RWPE2 (cell line): ENCODE measurements around the gene CAPN8.

Source experiments
- ATAC-seq: fragments of 200-7000 bp; cut with Tn5 transposase; 3 replicates; pipeline ENCODE4 v1.9.1; 2021; ENCODE audit warnings: low read depth
- DNase-seq: peaks from one replicate; pipeline ENCODE4 v3.0.0-alpha.2; 2020; ENCODE audit warnings: low spot score
- H3K27ac ChIP-seq: fragments of 450-650 bp; 2 replicates; pipeline ENCODE4 v1.5.1; 2017; ENCODE audit warnings: mild to moderate bottlenecking; ENCODE audit not compliant: poor library complexity, severe bottlenecking
- H3K27me3 ChIP-seq: fragments of 250-450 bp; sonication (Bioruptor Pico); 2 replicates; pipeline ENCODE4 v1.5.1; 2021; ENCODE audit warnings: mild to moderate bottlenecking, moderate library complexity; ENCODE audit not compliant: insufficient read depth, poor library complexity, severe bottlenecking
- H3K36me3 ChIP-seq: fragments of 250-450 bp; sonication (Bioruptor Pico); 2 replicates; pipeline ENCODE4 v1.5.1; 2020; ENCODE audit warnings: low read depth, mild to moderate bottlenecking, moderate library complexity
- H3K4me1 ChIP-seq: fragments of 250-450 bp; sonication (Bioruptor Pico); 2 replicates; pipeline ENCODE4 v1.5.1; 2021; ENCODE audit warnings: mild to moderate bottlenecking, moderate library complexity; ENCODE audit not compliant: insufficient read depth, poor library complexity, severe bottlenecking
- H3K4me3 ChIP-seq: fragments of 250-450 bp; sonication (Bioruptor Pico); 2 replicates; pipeline ENCODE4 v1.5.1; 2021; ENCODE audit warnings: mild to moderate bottlenecking, moderate library complexity; ENCODE audit not compliant: severe bottlenecking
- H3K9me3 ChIP-seq: fragments of 250-450 bp; sonication (Bioruptor Pico); 2 replicates; pipeline ENCODE4 v1.5.1; 2021; ENCODE audit warnings: mild to moderate bottlenecking, moderate library complexity; ENCODE audit not compliant: severe bottlenecking
- TF ChIP-seq, protein P1 (sequence below): fragments of 450-650 bp; IDR thresholded peaks from one replicate; pipeline ENCODE4 v1.5.1; 2017; ENCODE audit warnings: mild to moderate bottlenecking, moderate library complexity; ENCODE audit not compliant: poor library complexity, severe bottlenecking

Gene CAPN8

DNA sequence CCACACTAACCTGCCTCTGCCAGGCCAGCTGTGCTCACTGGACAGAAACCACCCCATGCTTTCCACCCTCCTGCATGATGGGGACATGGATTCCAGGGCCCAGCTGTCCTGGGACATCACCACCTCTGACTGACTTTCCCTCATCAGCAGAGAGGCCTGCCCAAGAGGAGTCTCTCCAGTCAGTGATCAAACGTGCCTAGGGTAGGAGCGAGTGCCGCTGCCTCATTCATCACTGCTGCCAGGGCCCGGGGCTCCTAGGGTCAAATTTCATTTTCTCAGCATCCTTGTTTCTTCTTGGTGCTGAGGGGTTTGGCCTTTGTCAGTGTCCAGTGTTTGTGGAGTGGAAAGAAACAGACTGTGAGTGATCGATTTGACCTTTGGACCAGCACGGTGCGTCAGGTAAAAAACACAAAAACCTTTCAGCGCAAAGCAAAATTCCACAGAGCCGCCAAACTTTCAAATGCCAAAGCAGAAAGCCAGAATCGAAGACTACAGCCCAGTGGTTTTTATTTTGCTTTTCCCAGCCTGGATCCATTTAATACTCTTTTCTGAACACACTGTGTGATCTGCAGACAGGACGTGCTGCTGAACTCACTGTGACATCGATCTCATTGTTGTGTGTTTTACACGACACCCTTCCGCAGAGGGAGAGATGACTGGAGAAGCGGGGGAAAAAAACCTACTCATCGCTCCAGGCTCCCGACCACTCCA, 43.2 kb downstream of the CAPN8 start:
- ATAC-seq, result no peak
- Histone ChIP-seq H3K4me3 (no peak overlapping the region), H3K36me3 (no peaks in the 10 kb centered on the region), H3K27ac (no peak overlapping the region), H3K4me1 (no peaks in the 10 kb centered on the region), H3K27me3 (no peaks in the 10 kb centered on the region), H3K9me3 (no peaks in the 10 kb centered on the region)
- TF ChIP-seq, protein P1, sequence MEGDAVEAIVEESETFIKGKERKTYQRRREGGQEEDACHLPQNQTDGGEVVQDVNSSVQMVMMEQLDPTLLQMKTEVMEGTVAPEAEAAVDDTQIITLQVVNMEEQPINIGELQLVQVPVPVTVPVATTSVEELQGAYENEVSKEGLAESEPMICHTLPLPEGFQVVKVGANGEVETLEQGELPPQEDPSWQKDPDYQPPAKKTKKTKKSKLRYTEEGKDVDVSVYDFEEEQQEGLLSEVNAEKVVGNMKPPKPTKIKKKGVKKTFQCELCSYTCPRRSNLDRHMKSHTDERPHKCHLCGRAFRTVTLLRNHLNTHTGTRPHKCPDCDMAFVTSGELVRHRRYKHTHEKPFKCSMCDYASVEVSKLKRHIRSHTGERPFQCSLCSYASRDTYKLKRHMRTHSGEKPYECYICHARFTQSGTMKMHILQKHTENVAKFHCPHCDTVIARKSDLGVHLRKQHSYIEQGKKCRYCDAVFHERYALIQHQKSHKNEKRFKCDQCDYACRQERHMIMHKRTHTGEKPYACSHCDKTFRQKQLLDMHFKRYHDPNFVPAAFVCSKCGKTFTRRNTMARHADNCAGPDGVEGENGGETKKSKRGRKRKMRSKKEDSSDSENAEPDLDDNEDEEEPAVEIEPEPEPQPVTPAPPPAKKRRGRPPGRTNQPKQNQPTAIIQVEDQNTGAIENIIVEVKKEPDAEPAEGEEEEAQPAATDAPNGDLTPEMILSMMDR, result no peak
- DNase-seq, result no peak

DNA sequence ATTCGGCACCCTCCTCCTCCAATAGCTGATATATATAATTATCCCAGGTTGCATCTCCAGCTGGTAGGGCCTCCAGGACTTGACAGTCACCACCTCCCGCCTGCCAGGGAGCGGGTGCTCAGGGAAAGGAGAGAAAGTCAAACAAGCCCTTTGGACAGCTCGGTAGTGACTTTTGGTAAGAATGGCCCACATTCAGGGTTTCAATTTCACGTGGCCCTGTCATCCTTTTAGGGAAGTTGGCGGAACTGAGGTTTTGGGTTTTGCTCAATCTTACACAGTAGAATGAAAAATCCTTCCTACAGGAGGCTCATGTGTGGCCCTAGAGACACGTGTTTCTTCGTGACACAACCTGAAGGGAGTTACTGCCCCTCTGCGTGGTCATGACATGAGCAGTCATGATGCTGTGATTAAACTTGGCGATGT, 44.2 kb downstream of the CAPN8 start:
- no peaks in the 10 kb centered on the region for H3K9me3 ChIP-seq
- ATAC-seq (no peak), DNase-seq (no peak)
- TF ChIP-seq, protein P1, result no peak
- H3K4me1 ChIP-seq, result no peaks in the 10 kb centered on the region
- H3K27me3 ChIP-seq, result no peaks in the 10 kb centered on the region
- H3K4me3 ChIP-seq, result no peak overlapping the region
- no peaks in the 10 kb centered on the region for H3K36me3 ChIP-seq
- no peak overlapping the region for H3K27ac ChIP-seq

DNA sequence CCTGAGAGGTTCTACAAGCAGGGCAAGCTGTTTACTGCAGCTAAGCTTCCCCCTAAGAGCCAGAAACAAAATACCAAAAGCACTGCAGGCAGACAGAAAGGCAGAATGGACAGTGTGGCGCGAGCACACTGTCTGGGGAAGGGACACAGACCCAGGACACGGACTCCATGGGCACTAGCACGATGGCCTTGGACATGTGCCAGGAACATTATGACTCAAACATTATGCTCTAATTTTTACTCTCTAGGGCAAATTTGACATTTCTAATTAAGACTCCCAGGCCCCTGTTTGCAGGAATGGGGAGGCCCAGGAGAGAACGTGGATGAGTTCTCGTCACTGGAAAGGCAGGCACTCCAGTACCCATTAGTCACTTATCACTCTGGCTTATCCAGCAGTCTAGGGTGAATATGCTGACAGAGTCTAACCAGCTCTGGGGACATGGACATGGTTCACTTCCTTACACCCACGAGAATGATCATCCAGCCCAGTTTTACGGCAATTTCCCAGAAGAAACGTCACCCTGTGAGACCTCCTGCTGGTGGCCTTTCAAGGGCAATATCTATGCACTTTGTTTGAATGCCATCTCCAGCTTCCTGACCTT, 45.1 kb downstream of the CAPN8 start:
- H3K4me3 ChIP-seq, result no peak overlapping the region
- no peaks in the 10 kb centered on the region for H3K36me3 ChIP-seq
- TF ChIP-seq, protein P1, result no peak
- no peak overlapping the region for H3K27ac ChIP-seq
- no peak for ATAC-seq
- H3K9me3 ChIP-seq, result no peaks in the 10 kb centered on the region
- H3K4me1 ChIP-seq, result no peaks in the 10 kb centered on the region
- no peaks in the 10 kb centered on the region for H3K27me3 ChIP-seq
- no peak for DNase-seq

DNA sequence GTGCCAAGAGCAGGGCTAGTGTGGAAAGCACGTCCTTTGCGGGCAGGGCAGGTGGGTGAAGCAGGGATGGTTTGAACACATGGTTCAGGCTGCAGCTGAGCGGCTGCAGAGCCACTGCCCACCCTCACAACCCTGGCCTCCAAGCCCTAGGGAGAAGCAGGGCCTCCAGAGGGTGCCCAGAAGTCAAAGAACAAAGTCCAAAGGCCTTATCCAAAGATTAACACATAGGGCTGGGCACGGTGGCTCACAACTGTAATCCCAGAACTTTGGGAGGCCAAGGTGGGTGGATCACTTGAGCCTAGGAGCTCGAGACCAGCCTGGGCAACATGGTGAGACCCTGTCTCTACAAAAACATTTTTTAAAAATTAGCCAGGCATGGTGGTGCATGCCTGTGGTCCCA, 46.8 kb downstream of the CAPN8 start:
- TF ChIP-seq, protein P1, result no peak
- Histone ChIP-seq H3K27me3 (no peaks in the 10 kb centered on the region), H3K9me3 (no peaks in the 10 kb centered on the region), H3K27ac (no peak overlapping the region), H3K4me1 (no peaks in the 10 kb centered on the region), H3K36me3 (no peaks in the 10 kb centered on the region), H3K4me3 (no peak overlapping the region)
- ATAC-seq (no peak), DNase-seq (no peak)
